ENCODE measurements around the gene ASAP3.

GRCh38 chr1:23436520-23437354 is 47.2 kb downstream of the ASAP3 start:
- TF ChIP-seq CTCF (IDR thresholded peaks at IDR 0.05) (no peak), POLR2A (IDR thresholded peaks at IDR 0.05) (no peak)

Measured in thyroid gland (tissue), 4 donors.